HEK293 (cell line): ENCODE results near the gene TRIM44.

Source experiments
- CTCF ChIP-seq: fragments of 450-650 bp; formaldehyde crosslinking; IDR thresholded peaks from 2 replicates; pipeline ENCODE4 v1.5.1; 2016; ENCODE audit warnings: missing biosample characterization, missing genetic modification characterization
- HOXC10 ChIP-seq: sonication (generic); formaldehyde crosslinking; IDR thresholded peaks from 2 replicates; pipeline ENCODE4 v1.8.1; 2023; ENCODE audit warnings: mild to moderate bottlenecking, missing genetic modification reagents
- INSM2 ChIP-seq: fragments of 450-650 bp; formaldehyde crosslinking; IDR thresholded peaks from 2 replicates; pipeline ENCODE4 v1.5.1; 2016; ENCODE audit warnings: missing biosample characterization, missing genetic modification characterization
- MEIS1 ChIP-seq: sonication (generic); formaldehyde crosslinking; IDR thresholded peaks from 2 replicates; pipeline ENCODE4 v1.8.1; 2022; ENCODE audit warnings: missing genetic modification reagents, mild to moderate bottlenecking, borderline replicate concordance
- REST ChIP-seq: fragments of 450-650 bp; formaldehyde crosslinking; IDR thresholded peaks from 2 replicates; pipeline ENCODE4 v1.5.1; 2016; ENCODE audit warnings: missing biosample characterization, missing genetic modification characterization
- ZBTB49 ChIP-seq: fragments of 450-650 bp; formaldehyde crosslinking; IDR thresholded peaks from 2 replicates; pipeline ENCODE4 v1.5.1; 2016; ENCODE audit warnings: missing biosample characterization, missing genetic modification characterization, low read depth
- ZFP3 ChIP-seq: fragments of 450-650 bp; formaldehyde crosslinking; IDR thresholded peaks from 2 replicates; pipeline ENCODE4 v1.5.1; 2016; ENCODE audit warnings: low read depth, missing biosample characterization, missing genetic modification characterization
- ZNF138 ChIP-seq: fragments of 450-650 bp; formaldehyde crosslinking; IDR thresholded peaks from 2 replicates; pipeline ENCODE4 v1.5.1; 2016; ENCODE audit warnings: missing biosample characterization, missing genetic modification characterization, borderline replicate concordance
- ZNF398 ChIP-seq: fragments of 450-650 bp; formaldehyde crosslinking; IDR thresholded peaks from 2 replicates; pipeline ENCODE4 v1.5.1; 2017; ENCODE audit warnings: missing biosample characterization, missing genetic modification characterization
- ZNF501 ChIP-seq: fragments of 450-650 bp; formaldehyde crosslinking; IDR thresholded peaks from 2 replicates; pipeline ENCODE4 v1.5.1; 2016; ENCODE audit warnings: missing biosample characterization, missing genetic modification characterization
- ZNF639 ChIP-seq: fragments of 450-650 bp; formaldehyde crosslinking; IDR thresholded peaks from 2 replicates; pipeline ENCODE4 v1.5.1; 2016; ENCODE audit warnings: missing biosample characterization, missing genetic modification characterization
- ZNF830 ChIP-seq: fragments of 450-650 bp; IDR thresholded peaks from 2 replicates; pipeline ENCODE4 v1.5.0; 2018; ENCODE audit warnings: missing biosample characterization, missing genetic modification characterization, low read depth, mild to moderate bottlenecking, moderate library complexity

- no peak for TF ChIP-seq CTCF
- TF ChIP-seq REST (tag by site-specific recombination): no peak
- TF ChIP-seq INSM2 (tag by site-specific recombination): no peak
- no peak for TF ChIP-seq ZNF138 (tag by site-specific recombination)
- TF ChIP-seq ZBTB49: no peak
- no peak for TF ChIP-seq ZNF501 (tag by site-specific recombination)
- TF ChIP-seq HOXC10 (CRISPR knock-in tag): no peak
- TF ChIP-seq MEIS1 (CRISPR knock-in tag): no peak
- no peak for TF ChIP-seq ZNF639 (tag by site-specific recombination)
- no peak for TF ChIP-seq ZNF830
- TF ChIP-seq ZNF398 (tag by site-specific recombination): no peak
- no peak for TF ChIP-seq ZFP3
These were observed 139.6 kb downstream of the TRIM44 start for GRCh38 chr11:35802221-35802620.
